AG04449 (cell line): Measurements from ENCODE around the gene SLX9.

Experiments used
- CTCF ChIA-PET: fragments of 350-600 bp; formaldehyde crosslinking; extraction: SDS; loops from one replicate; lab custom pipeline; 2021; ENCODE audit warnings: antibody characterized with exemption; lab: Yijun Ruan, JAX
- POLR2A ChIA-PET: fragments of 400-600, 350-600 bp; formaldehyde crosslinking; extraction: SDS; loops from one replicate; lab custom pipeline; 2020; ENCODE audit warnings: antibody characterized with exemption, inconsistent platforms; lab: Yijun Ruan, JAX
- DNase-seq: peaks from one replicate; pipeline ENCODE4 v3.0.0-alpha.2; 2010; ENCODE audit warnings: low read depth, low spot score
- H3K4me3 ChIP-seq: 2 replicates; pipeline ENCODE4 v1.5.1; 2011; ENCODE audit warnings: low read depth, mild to moderate bottlenecking, control low read depth, low read length
- CTCF ChIP-seq: IDR thresholded peaks from one replicate; pipeline ENCODE4 v1.5.1; 2011; ENCODE audit warnings: mild to moderate bottlenecking, moderate library complexity, low read length, control low read depth, inconsistent platforms; ENCODE audit not compliant: insufficient read depth; ENCODE audit errors: missing control alignments

The SLX9 gene

DNA sequence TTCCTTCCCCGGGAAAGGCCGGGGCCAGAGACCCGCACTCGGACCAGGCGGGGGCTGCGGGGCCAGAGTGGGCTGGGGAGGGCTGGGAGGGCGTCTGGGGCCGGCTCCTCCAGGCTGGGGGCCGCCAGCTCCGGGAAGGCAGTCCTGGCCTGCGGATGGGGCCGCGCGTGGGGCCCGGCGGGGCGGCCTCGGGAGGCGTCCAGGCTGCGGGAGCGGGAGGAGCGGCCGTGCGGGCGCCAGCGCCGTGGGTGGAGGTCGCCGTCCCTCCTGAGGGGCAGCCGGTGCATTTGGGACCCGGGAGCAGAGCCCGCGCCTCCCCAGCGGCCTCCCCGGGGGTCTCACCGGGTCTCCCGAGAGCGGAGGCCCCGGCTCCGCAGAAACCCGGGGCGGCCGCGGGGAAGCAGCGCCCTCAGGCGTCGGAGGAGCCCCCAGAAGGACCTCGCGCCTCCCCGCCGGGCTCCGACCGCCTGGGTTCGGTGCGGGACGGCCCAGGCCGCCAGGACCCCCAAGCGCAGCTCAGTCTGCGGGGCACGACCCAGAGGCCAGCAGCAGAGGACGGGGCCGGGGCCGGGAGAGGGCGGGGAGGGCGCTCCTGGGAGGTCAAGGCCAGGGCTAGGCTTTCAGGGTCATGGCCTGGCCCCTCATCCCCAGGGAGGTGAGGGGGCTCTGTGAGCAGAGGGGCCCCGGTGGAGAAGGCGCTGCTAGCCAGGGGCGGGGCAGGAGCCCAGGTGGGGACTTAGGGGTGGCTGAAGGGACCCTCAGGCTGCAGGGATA is 7.2 kb upstream of the SLX9 start:
- peak overlapping the region; percentile 29 for H3K4me3 ChIP-seq
- no peak for DNase-seq
- peak; percentile 62 for TF ChIP-seq CTCF
- CTCF ChIA-PET, result interaction anchor here (0.7 to 4.9 kb wide), 17 partner anchors 8 to 205 kb away, joined by 3 to 52 read pairs (median 5); partner anchors contain the start of genes ITGB2, SLX9 and UBE2G2
- POLR2A ChIA-PET, result no interaction called here

GRCh38 chr21:44933199-44933917 is 6.5 kb upstream of the SLX9 start:
- ChIA-PET POLR2A (no interaction called here), CTCF (interaction anchor here (0.8 to 4.9 kb wide), 12 partner anchors 8 to 423 kb away, joined by 3 to 52 read pairs (median 4); partner anchors contain the start of genes ITGB2 and UBE2G2)
- no peak for DNase-seq
- no peak for TF ChIP-seq CTCF
- H3K4me3 ChIP-seq, result no peak overlapping the region

DNA sequence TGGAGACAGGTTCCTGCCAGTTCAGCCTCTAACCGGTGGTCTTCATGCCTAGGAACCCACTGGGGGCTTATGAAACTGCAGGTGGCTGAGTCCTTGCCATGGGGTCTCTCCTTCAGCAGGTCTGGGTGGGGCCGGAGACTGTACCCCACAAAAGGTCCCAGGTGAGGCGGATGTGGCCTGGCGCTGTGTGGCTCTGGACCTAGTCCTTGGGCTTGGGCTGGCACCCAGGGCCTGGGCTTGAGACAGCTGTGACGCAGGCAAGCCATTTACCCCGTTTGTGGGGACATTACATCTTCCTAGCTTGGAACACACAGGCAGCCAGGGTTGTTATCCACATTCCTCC is 5.9 kb upstream of the SLX9 start:
- no peak for TF ChIP-seq CTCF
- ChIA-PET CTCF (interaction anchor here (0.7 to 4.9 kb wide), 8 partner anchors 8 to 423 kb away, joined by 3 to 52 read pairs (median 4); partner anchors contain the start of gene UBE2G2), POLR2A (no interaction called here)
- no peak overlapping the region for H3K4me3 ChIP-seq
- DNase-seq, result no peak

- no peak for DNase-seq
- ChIA-PET POLR2A (no interaction called here), CTCF (interaction anchor here (0.7 to 4.9 kb wide), 5 partner anchors 16 to 424 kb away, joined by 3 to 52 read pairs (median 4); partner anchors contain the start of gene UBE2G2)
- no peak for TF ChIP-seq CTCF
- H3K4me3 ChIP-seq, result no peak overlapping the region
Observed at GRCh38 chr21:44934276-44934675, 5.6 kb upstream of the SLX9 start.

DNA sequence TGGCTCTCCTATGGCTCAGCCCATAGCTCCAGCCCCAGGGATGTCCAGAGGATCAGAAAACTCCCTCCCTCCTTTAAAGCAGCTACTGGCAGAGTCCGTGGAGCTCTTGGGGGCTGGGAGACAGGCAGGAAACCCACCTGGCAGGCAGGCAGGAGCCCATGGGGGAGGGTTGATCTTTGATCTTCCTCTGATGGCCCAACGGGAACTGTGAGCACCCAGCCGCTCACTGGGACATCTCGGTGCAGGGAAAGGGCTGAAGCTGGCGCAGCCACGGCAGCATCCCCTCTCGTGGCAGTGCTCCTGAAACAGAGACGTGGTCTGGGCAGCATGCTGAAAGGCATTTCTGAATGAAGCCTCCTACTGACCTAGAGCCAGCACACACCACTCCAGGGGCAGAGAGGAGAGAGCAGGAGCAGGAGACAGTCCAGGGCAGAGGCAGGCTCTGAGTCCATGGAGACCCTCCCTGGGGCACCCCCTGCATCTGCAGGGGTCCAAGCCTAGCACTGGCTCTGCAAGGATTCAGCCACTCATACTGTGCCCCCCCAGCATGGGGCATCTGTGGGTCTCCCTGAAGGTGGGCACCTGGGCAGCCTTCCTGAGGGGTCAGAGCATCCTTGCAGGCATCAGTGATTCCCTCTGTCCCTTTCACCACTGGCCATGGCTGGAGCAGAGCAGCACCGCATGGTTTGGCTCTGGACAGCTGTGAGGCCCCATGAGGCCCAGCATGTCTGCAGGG is 4.9 kb upstream of the SLX9 start:
- CTCF ChIA-PET, result interaction anchor here (1.1 to 4.9 kb wide), 4 partner anchors 41 to 424 kb away, joined by 4 to 52 read pairs (median 14); partner anchors contain the start of gene UBE2G2
- no peak for TF ChIP-seq CTCF
- no peak overlapping the region for H3K4me3 ChIP-seq
- no peak for DNase-seq
- POLR2A ChIA-PET, result no interaction called here
